Measurements from ENCODE around the gene BRDT.

Gene BRDT

GRCh38 chr1:91952187-91952586 is 3.0 kb downstream of the BRDT start:
- Histone ChIP-seq H3K27ac (ENCODE audit: low read length) (no peak overlapping the region), H3K27me3 (ENCODE audit: low read depth, low read length) (no peaks in the 10 kb centered on the region), H3K9ac (ENCODE audit: low read length) (no peak overlapping the region), H3K9me3 (ENCODE audit: insufficient read depth, low read length) (no peaks in the 10 kb centered on the region), H2AFZ (ENCODE audit: low read depth, low read length) (no peak overlapping the region), H3K79me2 (ENCODE audit: low read length) (no peaks in the 10 kb centered on the region), H3K4me1 (ENCODE audit: low read length) (peaks cover 12% of the 10 kb centered on the region), H3K4me2 (ENCODE audit: low read length) (no peak overlapping the region), H4K20me1 (ENCODE audit: insufficient read depth, low read length) (no peaks in the 10 kb centered on the region), H3K4me3 (ENCODE audit: low read length) (no peak overlapping the region), H3K36me3 (replicated peaks; ENCODE audit: low read depth, low read length) (no peaks in the 10 kb centered on the region)
- TF ChIP-seq CTCF (IDR thresholded peaks at IDR 0.05; ENCODE audit: low read depth, low read length) (no peak), EZH2phosphoT487 (IDR thresholded peaks at IDR 0.05; ENCODE audit: low read depth) (no peak)

- H3K4me2 ChIP-seq (ENCODE audit: low read length), result no peak overlapping the region
These were observed 9.7 kb downstream of the BRDT start for GRCh38 chr1:91958926-91959325.

GRCh38 chr1:91968334-91968733 is 19.1 kb downstream of the BRDT start:
- Histone ChIP-seq H3K9ac (ENCODE audit: low read length) (no peak overlapping the region), H3K4me1 (ENCODE audit: low read length) (no peaks in the 10 kb centered on the region), H3K79me2 (ENCODE audit: low read length) (no peaks in the 10 kb centered on the region), H2AFZ (ENCODE audit: low read depth, low read length) (no peak overlapping the region), H4K20me1 (ENCODE audit: insufficient read depth, low read length) (no peaks in the 10 kb centered on the region), H3K36me3 (replicated peaks; ENCODE audit: low read depth, low read length) (no peaks in the 10 kb centered on the region), H3K27me3 (ENCODE audit: low read depth, low read length) (no peaks in the 10 kb centered on the region), H3K9me3 (ENCODE audit: insufficient read depth, low read length) (no peaks in the 10 kb centered on the region), H3K4me2 (ENCODE audit: low read length) (no peak overlapping the region), H3K27ac (ENCODE audit: low read length) (no peak overlapping the region), H3K4me3 (ENCODE audit: low read length) (no peak overlapping the region)
- no peak for TF ChIP-seq CTCF (IDR thresholded peaks at IDR 0.05; ENCODE audit: low read depth, low read length)
- TF ChIP-seq EZH2phosphoT487 (IDR thresholded peaks at IDR 0.05; ENCODE audit: low read depth), result no peak

More at GRCh38 chr1:91958926-91959325, 9.7 kb downstream of the BRDT start:
- no peak for TF ChIP-seq EZH2phosphoT487 (IDR thresholded peaks at IDR 0.05; ENCODE audit: low read depth)
- TF ChIP-seq CTCF (IDR thresholded peaks at IDR 0.05; ENCODE audit: low read depth, low read length), result no peak
- Histone ChIP-seq H3K9me3 (ENCODE audit: insufficient read depth, low read length) (no peaks in the 10 kb centered on the region), H3K27ac (ENCODE audit: low read length) (no peak overlapping the region), H3K79me2 (ENCODE audit: low read length) (no peaks in the 10 kb centered on the region), H4K20me1 (ENCODE audit: insufficient read depth, low read length) (no peaks in the 10 kb centered on the region), H3K4me1 (ENCODE audit: low read length) (no peaks in the 10 kb centered on the region), H2AFZ (ENCODE audit: low read depth, low read length) (no peak overlapping the region), H3K4me3 (ENCODE audit: low read length) (no peak overlapping the region), H3K36me3 (replicated peaks; ENCODE audit: low read depth, low read length) (no peaks in the 10 kb centered on the region), H3K9ac (ENCODE audit: low read length) (no peak overlapping the region), H3K27me3 (ENCODE audit: low read depth, low read length) (no peaks in the 10 kb centered on the region)

GRCh38 chr1:91979383-91979782 is 30.2 kb downstream of the BRDT start:
- Histone ChIP-seq H3K79me2 (ENCODE audit: low read length) (no peaks in the 10 kb centered on the region), H2AFZ (ENCODE audit: low read depth, low read length) (no peak overlapping the region), H3K27ac (ENCODE audit: low read length) (no peak overlapping the region), H3K4me2 (ENCODE audit: low read length) (no peak overlapping the region), H3K4me1 (ENCODE audit: low read length) (no peaks in the 10 kb centered on the region), H4K20me1 (ENCODE audit: insufficient read depth, low read length) (no peaks in the 10 kb centered on the region), H3K36me3 (replicated peaks; ENCODE audit: low read depth, low read length) (no peaks in the 10 kb centered on the region), H3K27me3 (ENCODE audit: low read depth, low read length) (0 out of 2 replicates have a peak, but pooled peaks cover 7% of the 10 kb centered on the region), H3K9ac (ENCODE audit: low read length) (no peak overlapping the region), H3K9me3 (ENCODE audit: insufficient read depth, low read length) (no peaks in the 10 kb centered on the region), H3K4me3 (ENCODE audit: low read length) (no peak overlapping the region)
- TF ChIP-seq CTCF (IDR thresholded peaks at IDR 0.05; ENCODE audit: low read depth, low read length) (no peak), EZH2phosphoT487 (IDR thresholded peaks at IDR 0.05; ENCODE audit: low read depth) (no peak)
